Osteocyte (in vitro differentiated cells): ENCODE data around the gene DDOST. TPM values are rescaled to one million over a fixed set of nuclear protein-coding genes. Genes with fewer than 3 reads are reported as not detected.

Experiments used
- DNase-seq: peaks from one replicate; pipeline ENCODE4 v3.0.0; 2021; ENCODE audit warnings: mixed read lengths; ENCODE audit not compliant: unreplicated experiment; ENCODE audit errors: extremely low spot score
- H3K27ac Mint-ChIP-seq: one replicate; pipeline ENCODE4 v1.8.0; 2021; ENCODE audit warnings: mild to moderate bottlenecking, mixed read lengths; ENCODE audit not compliant: unreplicated experiment
- H3K27me3 Mint-ChIP-seq: one replicate; pipeline ENCODE4 v1.8.0; 2021; ENCODE audit warnings: mixed read lengths; ENCODE audit not compliant: unreplicated experiment
- H3K36me3 Mint-ChIP-seq: one replicate; pipeline ENCODE4 v1.8.0; 2021; ENCODE audit warnings: mixed read lengths; ENCODE audit not compliant: unreplicated experiment
- H3K4me1 Mint-ChIP-seq: one replicate; pipeline ENCODE4 v1.8.0; 2021; ENCODE audit warnings: mixed read lengths; ENCODE audit not compliant: unreplicated experiment
- H3K4me3 Mint-ChIP-seq: one replicate; pipeline ENCODE4 v1.8.0; 2021; ENCODE audit warnings: mild to moderate bottlenecking, moderate library complexity, mixed read lengths; ENCODE audit not compliant: unreplicated experiment
- H3K9me3 Mint-ChIP-seq: one replicate; pipeline ENCODE4 v1.8.0; 2021; ENCODE audit warnings: mixed read lengths; ENCODE audit not compliant: unreplicated experiment
- CTCF ChIP-seq: fragments of 200-600 bp; sonication (generic); IDR thresholded peaks from 2 replicates; pipeline ENCODE4 v1.5.0; 2021; ENCODE audit warnings: antibody characterized with exemption, mild to moderate bottlenecking, moderate library complexity
- total RNA-seq: library from RNA; stranded (reverse); gene quantifications from 2 replicates; pipeline ENCODE4 v1.2.1, GENCODE V29; 2021

DDOST gene
- total RNA-seq, 1 donor from 2014 or later, result 267 TPM

DNA sequence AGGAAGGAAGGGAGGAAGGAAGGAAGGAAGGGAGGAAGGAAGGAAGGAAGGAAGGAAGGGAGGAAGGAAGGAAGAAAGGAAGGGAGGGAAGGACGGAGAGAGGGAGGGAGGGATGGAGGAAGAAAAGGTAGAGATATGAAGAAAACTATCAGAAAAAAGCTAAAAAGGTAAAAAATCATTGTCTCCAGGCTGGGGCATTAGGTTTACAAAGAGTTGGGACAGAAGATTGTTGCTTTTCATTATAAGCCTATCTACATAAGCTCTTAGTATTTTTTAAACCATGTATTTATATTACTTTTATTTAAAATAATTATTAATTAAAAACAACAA, 35.1 kb downstream of the DDOST start:
- Mint-ChIP-seq H3K27me3 (no peaks in the 10 kb centered on the region), H3K27ac (no peak overlapping the region), H3K4me1 (no peaks in the 10 kb centered on the region), H3K9me3 (no peaks in the 10 kb centered on the region), H3K4me3 (no peak overlapping the region), H3K36me3 (no peaks in the 10 kb centered on the region)
- TF ChIP-seq CTCF, result no peak
- no peak for DNase-seq

DNA sequence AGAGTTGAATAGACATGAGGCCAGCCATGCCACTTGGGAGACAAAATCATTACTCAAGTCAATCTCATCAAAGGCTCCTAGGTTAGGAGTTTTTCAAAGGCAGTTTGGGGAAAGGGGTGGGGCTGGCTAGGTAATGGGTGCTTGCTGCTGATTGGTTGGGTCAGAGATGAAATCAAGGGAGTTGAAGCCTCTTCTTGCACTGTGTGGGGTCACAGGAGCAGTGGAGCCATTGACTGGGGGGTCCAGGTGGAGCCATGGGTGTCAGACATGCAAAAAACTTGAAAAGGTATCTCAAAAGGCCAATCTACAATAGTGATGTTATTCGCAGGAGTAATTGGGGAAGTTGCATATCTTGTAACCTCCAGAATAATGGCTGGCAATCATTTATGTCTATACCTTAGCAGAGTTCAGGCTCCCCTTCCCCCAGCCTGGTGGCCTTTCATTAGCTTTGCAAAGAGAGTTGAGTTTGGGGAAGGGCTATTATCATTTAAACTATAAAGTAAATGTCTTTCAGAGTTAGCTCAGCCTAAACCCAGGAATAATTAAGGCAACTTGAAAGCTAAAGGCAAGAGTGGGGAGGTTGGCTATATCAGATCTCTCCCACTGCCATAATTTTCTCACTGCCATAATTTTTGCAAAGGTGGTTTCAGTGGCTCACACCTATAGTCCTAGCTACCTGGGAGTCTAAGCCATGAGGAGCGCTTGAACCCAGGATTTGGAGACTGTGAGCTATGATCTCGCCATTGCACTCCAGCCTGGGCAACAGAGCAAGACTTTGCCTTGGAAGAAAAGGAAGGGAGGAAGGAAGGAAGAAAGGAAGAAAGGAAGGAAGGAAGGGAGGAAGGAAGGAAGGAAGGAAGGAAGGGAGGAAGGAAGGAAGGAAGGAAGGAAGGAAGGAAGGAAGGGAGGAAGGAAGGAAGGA, 35.7 kb downstream of the DDOST start:
- no peak for TF ChIP-seq CTCF
- Mint-ChIP-seq H3K9me3 (no peaks in the 10 kb centered on the region), H3K36me3 (no peaks in the 10 kb centered on the region), H3K27me3 (no peaks in the 10 kb centered on the region), H3K4me3 (no peak overlapping the region), H3K4me1 (no peaks in the 10 kb centered on the region), H3K27ac (no peak overlapping the region)
- DNase-seq, result no peak

GRCh38 chr1:20624709-20625108, 36.5 kb downstream of the DDOST start:
- H3K4me1 Mint-ChIP-seq, result no peaks in the 10 kb centered on the region
- no peak overlapping the region for H3K27ac Mint-ChIP-seq
- no peak overlapping the region for H3K4me3 Mint-ChIP-seq

DNA sequence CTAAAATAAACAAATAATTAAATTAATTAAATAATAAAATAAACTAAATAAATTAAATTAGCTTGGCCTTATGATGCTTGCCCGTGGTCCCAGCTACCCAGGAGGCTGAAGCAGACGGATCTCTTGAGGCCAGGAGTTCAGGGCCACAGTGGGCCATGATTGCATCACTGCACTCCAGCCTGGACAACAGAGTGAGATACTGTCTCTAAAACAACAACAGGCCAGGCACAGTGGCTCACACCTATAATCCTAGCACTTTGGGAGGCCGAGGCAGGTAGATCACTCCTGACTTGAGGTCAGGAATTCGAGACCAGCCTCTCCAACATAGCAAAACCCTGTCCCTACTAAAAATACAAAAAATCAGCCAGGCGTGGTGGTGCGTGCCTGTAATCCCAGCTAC, 40.2 kb downstream of the DDOST start:
- Mint-ChIP-seq H3K36me3 (no peaks in the 10 kb centered on the region), H3K27ac (no peak overlapping the region), H3K4me1 (peaks cover 6% of the 10 kb centered on the region), H3K27me3 (no peaks in the 10 kb centered on the region), H3K9me3 (no peaks in the 10 kb centered on the region), H3K4me3 (no peak overlapping the region)
- no peak for DNase-seq
- no peak for TF ChIP-seq CTCF

More at GRCh38 chr1:20624709-20625108, 36.5 kb downstream of the DDOST start:
- no peaks in the 10 kb centered on the region for H3K36me3 Mint-ChIP-seq
- no peak for TF ChIP-seq CTCF
- no peak for DNase-seq
- no peaks in the 10 kb centered on the region for H3K27me3 Mint-ChIP-seq
- no peaks in the 10 kb centered on the region for H3K9me3 Mint-ChIP-seq

DNA sequence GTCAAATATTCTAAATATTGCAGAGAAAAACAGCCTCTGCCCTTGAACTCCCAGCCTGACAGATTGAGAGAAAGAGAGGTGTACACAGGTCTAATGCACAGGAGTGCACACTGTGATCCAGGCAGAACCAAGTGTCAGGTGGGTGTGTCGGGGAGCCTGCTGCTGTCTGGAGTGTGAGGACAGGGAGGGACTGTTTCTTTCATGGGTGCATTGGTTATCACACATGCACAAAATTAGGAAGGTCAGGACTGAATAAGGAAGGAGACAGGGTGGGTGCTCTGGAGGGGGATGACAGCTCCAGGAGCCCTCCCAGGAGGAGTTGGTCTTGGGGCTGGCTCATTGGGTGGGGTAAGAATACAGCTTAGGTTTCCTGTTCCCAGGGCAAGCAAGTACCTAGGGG, 41.2 kb downstream of the DDOST start:
- H3K4me1 Mint-ChIP-seq, result peaks cover 9% of the 10 kb centered on the region
- no peaks in the 10 kb centered on the region for H3K27me3 Mint-ChIP-seq
- no peak overlapping the region for H3K27ac Mint-ChIP-seq
- no peak for TF ChIP-seq CTCF
- no peaks in the 10 kb centered on the region for H3K9me3 Mint-ChIP-seq
- no peak for DNase-seq
- no peaks in the 10 kb centered on the region for H3K36me3 Mint-ChIP-seq
- H3K4me3 Mint-ChIP-seq, result no peak overlapping the region
